ENCODE results near the gene SYNDIG1. TPM values are rescaled to one million over a fixed set of nuclear protein-coding genes. Genes with fewer than 3 reads are reported as not detected.

Gene SYNDIG1
- total RNA-seq, 2 experiments from 2014 or later = not detected

GRCh38 chr20:24643731-24644626 lies 174.6 kb downstream of the SYNDIG1 start:
- peaks cover 11% of the 10 kb centered on the region for H3K27me3 Mint-ChIP-seq
- H3K27ac Mint-ChIP-seq = no peak overlapping the region
- DNase-seq = no peak
- no peaks in the 10 kb centered on the region for H3K4me1 Mint-ChIP-seq
- H3K36me3 Mint-ChIP-seq (ENCODE audit: low read depth) = no peaks in the 10 kb centered on the region
- POLR2A ChIA-PET = no interaction called here
- H3K9me3 Mint-ChIP-seq = no peaks in the 10 kb centered on the region
- H3K4me3 Mint-ChIP-seq = no peak overlapping the region
- CTCF ChIA-PET = no interaction called here

- H3K4me3 Mint-ChIP-seq = no peak overlapping the region
Measured at GRCh38 chr20:24646321-24646720, 176.9 kb downstream of the SYNDIG1 start.

GRCh38 chr20:24647713-24648112 lies 178.3 kb downstream of the SYNDIG1 start:
- POLR2A ChIA-PET = no interaction called here
- no peak overlapping the region for H3K27ac Mint-ChIP-seq
- no peaks in the 10 kb centered on the region for H3K9me3 Mint-ChIP-seq
- no peak for DNase-seq
- CTCF ChIA-PET = no interaction called here
- no peak overlapping the region for H3K4me3 Mint-ChIP-seq
- no peaks in the 10 kb centered on the region for H3K36me3 Mint-ChIP-seq (ENCODE audit: low read depth)
- no peaks in the 10 kb centered on the region for H3K4me1 Mint-ChIP-seq
- peaks cover 11% of the 10 kb centered on the region for H3K27me3 Mint-ChIP-seq

More at GRCh38 chr20:24646321-24646720, 176.9 kb downstream of the SYNDIG1 start:
- DNase-seq = no peak
- H3K27ac Mint-ChIP-seq = no peak overlapping the region
- H3K4me1 Mint-ChIP-seq = no peaks in the 10 kb centered on the region
- H3K9me3 Mint-ChIP-seq = no peaks in the 10 kb centered on the region
- ChIA-PET POLR2A (no interaction called here), CTCF (no interaction called here)
- H3K27me3 Mint-ChIP-seq = peaks cover 11% of the 10 kb centered on the region
- H3K36me3 Mint-ChIP-seq (ENCODE audit: low read depth) = no peaks in the 10 kb centered on the region

- Mint-ChIP-seq H3K9me3 (no peaks in the 10 kb centered on the region), H3K27ac (no peak overlapping the region), H3K4me1 (no peaks in the 10 kb centered on the region), H3K27me3 (peaks cover 10% of the 10 kb centered on the region), H3K4me3 (no peak overlapping the region), H3K36me3 (ENCODE audit: low read depth) (no peaks in the 10 kb centered on the region)
- ChIA-PET POLR2A (no interaction called here), CTCF (no interaction called here)
- no peak for DNase-seq
Measured at GRCh38 chr20:24648481-24648880, 179.1 kb downstream of the SYNDIG1 start.

- Mint-ChIP-seq H3K36me3 (ENCODE audit: low read depth) (no peaks in the 10 kb centered on the region), H3K9me3 (no peaks in the 10 kb centered on the region), H3K4me3 (no peak overlapping the region), H3K4me1 (no peaks in the 10 kb centered on the region), H3K27me3 (peaks cover 10% of the 10 kb centered on the region), H3K27ac (no peak overlapping the region)
- DNase-seq = no peak
- POLR2A ChIA-PET = no interaction called here
- CTCF ChIA-PET = no interaction called here
Measured at GRCh38 chr20:24648919-24649318, 179.5 kb downstream of the SYNDIG1 start.

GRCh38 chr20:24649787-24650490 lies 180.5 kb downstream of the SYNDIG1 start:
- CTCF ChIA-PET = no interaction called here
- no peak for DNase-seq
- POLR2A ChIA-PET = no interaction called here
- H3K4me1 Mint-ChIP-seq = no peaks in the 10 kb centered on the region
- peaks cover 10% of the 10 kb centered on the region for H3K27me3 Mint-ChIP-seq
- H3K27ac Mint-ChIP-seq = no peak overlapping the region
- no peaks in the 10 kb centered on the region for H3K9me3 Mint-ChIP-seq
- no peak overlapping the region for H3K4me3 Mint-ChIP-seq
- no peaks in the 10 kb centered on the region for H3K36me3 Mint-ChIP-seq (ENCODE audit: low read depth)

GRCh38 chr20:24651171-24651975 lies 181.9 kb downstream of the SYNDIG1 start:
- Mint-ChIP-seq H3K4me1 (no peaks in the 10 kb centered on the region), H3K27me3 (peaks cover 5% of the 10 kb centered on the region), H3K9me3 (no peaks in the 10 kb centered on the region), H3K4me3 (no peak overlapping the region), H3K27ac (no peak overlapping the region), H3K36me3 (ENCODE audit: low read depth) (no peaks in the 10 kb centered on the region)
- ChIA-PET POLR2A (no interaction called here), CTCF (no interaction called here)
- no peak for DNase-seq

GRCh38 chr20:24651976-24652345 lies 182.5 kb downstream of the SYNDIG1 start:
- no peak for DNase-seq
- ChIA-PET CTCF (no interaction called here), POLR2A (no interaction called here)
- Mint-ChIP-seq H3K4me3 (no peak overlapping the region), H3K9me3 (no peaks in the 10 kb centered on the region), H3K4me1 (no peaks in the 10 kb centered on the region), H3K27ac (no peak overlapping the region), H3K36me3 (ENCODE audit: low read depth) (no peaks in the 10 kb centered on the region), H3K27me3 (peaks cover 4% of the 10 kb centered on the region)

- ChIA-PET POLR2A (no interaction called here), CTCF (no interaction called here)
- DNase-seq = no peak
- Mint-ChIP-seq H3K4me3 (no peak overlapping the region), H3K9me3 (no peaks in the 10 kb centered on the region), H3K36me3 (ENCODE audit: low read depth) (no peaks in the 10 kb centered on the region), H3K4me1 (no peaks in the 10 kb centered on the region), H3K27ac (no peak overlapping the region), H3K27me3 (peaks cover 2% of the 10 kb centered on the region)
Measured at GRCh38 chr20:24653306-24653705, 183.9 kb downstream of the SYNDIG1 start.

GRCh38 chr20:24654425-24654824 lies 185.0 kb downstream of the SYNDIG1 start:
- Mint-ChIP-seq H3K27me3 (no peaks in the 10 kb centered on the region), H3K36me3 (ENCODE audit: low read depth) (no peaks in the 10 kb centered on the region), H3K9me3 (no peaks in the 10 kb centered on the region), H3K27ac (no peak overlapping the region), H3K4me3 (no peak overlapping the region), H3K4me1 (no peaks in the 10 kb centered on the region)
- POLR2A ChIA-PET = no interaction called here
- CTCF ChIA-PET = no interaction called here
- no peak for DNase-seq

GRCh38 chr20:24656391-24656790 lies 187.0 kb downstream of the SYNDIG1 start:
- Mint-ChIP-seq H3K9me3 (no peaks in the 10 kb centered on the region), H3K4me1 (no peaks in the 10 kb centered on the region), H3K27me3 (no peaks in the 10 kb centered on the region), H3K36me3 (ENCODE audit: low read depth) (no peaks in the 10 kb centered on the region), H3K27ac (no peak overlapping the region), H3K4me3 (no peak overlapping the region)
- CTCF ChIA-PET = no interaction called here
- POLR2A ChIA-PET = interaction anchor here (0.6 kb wide), 1 partner anchor 482 kb away, joined by 3 read pairs; no protein-coding TSS in a partner anchor
- DNase-seq = no peak

- ChIA-PET CTCF (no interaction called here), POLR2A (no interaction called here)
Measured at GRCh38 chr20:24657196-24657595, 187.8 kb downstream of the SYNDIG1 start.

GRCh38 chr20:24657878-24658620 lies 188.6 kb downstream of the SYNDIG1 start:
- POLR2A ChIA-PET = no interaction called here

More at GRCh38 chr20:24657196-24657595, 187.8 kb downstream of the SYNDIG1 start:
- no peak for DNase-seq
- no peaks in the 10 kb centered on the region for H3K4me1 Mint-ChIP-seq
- H3K9me3 Mint-ChIP-seq = no peaks in the 10 kb centered on the region
- H3K27me3 Mint-ChIP-seq = no peaks in the 10 kb centered on the region
- no peaks in the 10 kb centered on the region for H3K36me3 Mint-ChIP-seq (ENCODE audit: low read depth)
- no peak overlapping the region for H3K4me3 Mint-ChIP-seq
- H3K27ac Mint-ChIP-seq = no peak overlapping the region

More at GRCh38 chr20:24657878-24658620, 188.6 kb downstream of the SYNDIG1 start:
- Mint-ChIP-seq H3K4me3 (no peak overlapping the region), H3K27ac (no peak overlapping the region), H3K36me3 (ENCODE audit: low read depth) (no peaks in the 10 kb centered on the region), H3K9me3 (no peaks in the 10 kb centered on the region), H3K27me3 (no peaks in the 10 kb centered on the region), H3K4me1 (no peaks in the 10 kb centered on the region)
- no peak for DNase-seq
- CTCF ChIA-PET = no interaction called here
